Hypothalamus (tissue), 51 donors: ENCODE data around the gene ANKHD1.
A peak's percentile ranks its signal among the peaks of the same experiment; 100 is the strongest.

Experiments used
- DNase-seq, 51 donors: peaks; one replicate each; lab custom pipeline; 2025; lab: John Stamatoyannopoulos, UW

ANKHD1 gene

GRCh38 chr5:140502834-140503233 lies 101.2 kb downstream of the ANKHD1 start:
- DNase-seq, result no peak

DNA sequence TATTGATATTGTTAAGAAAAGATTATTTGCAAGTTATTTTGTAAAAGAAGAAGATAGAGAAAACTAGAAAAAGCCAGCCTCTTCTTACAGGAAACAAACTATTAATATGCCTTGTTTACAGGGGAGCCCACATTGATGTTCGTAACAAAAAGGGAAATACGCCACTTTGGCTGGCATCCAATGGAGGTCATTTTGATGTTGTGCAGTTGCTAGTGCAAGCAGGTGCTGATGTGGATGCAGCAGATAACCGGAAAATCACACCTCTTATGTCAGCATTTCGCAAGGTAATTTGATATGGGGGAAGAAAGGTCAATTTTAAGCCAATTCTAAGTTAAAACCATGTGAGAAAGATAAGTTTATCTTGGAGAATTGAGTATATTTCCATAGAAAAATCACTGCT lies 108.3 kb downstream of the ANKHD1 start:
- no peak for DNase-seq

- no peak for DNase-seq
Measured at GRCh38 chr5:140513124-140513523, 111.5 kb downstream of the ANKHD1 start.

DNA sequence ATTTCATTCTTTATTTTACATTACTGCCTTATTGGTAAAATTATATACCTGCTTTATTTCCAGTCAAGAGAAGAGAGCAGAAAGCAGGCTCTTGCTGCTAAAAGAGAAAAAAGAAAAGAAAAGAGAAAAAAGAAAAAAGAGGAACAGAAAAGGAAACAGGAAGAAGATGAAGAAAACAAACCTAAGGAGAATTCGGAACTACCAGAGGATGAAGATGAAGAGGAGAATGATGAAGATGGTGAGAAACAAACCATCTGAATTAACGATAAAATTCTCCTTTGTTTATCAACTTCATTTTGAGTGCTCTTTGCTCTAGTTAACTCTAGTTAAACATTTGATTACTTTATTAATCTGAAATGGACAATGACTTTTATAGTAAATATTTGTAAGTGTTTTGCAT lies 122.4 kb downstream of the ANKHD1 start:
- no peak for DNase-seq

GRCh38 chr5:140540227-140540626 lies 138.6 kb downstream of the ANKHD1 start:
- DNase-seq, result no peak

DNA sequence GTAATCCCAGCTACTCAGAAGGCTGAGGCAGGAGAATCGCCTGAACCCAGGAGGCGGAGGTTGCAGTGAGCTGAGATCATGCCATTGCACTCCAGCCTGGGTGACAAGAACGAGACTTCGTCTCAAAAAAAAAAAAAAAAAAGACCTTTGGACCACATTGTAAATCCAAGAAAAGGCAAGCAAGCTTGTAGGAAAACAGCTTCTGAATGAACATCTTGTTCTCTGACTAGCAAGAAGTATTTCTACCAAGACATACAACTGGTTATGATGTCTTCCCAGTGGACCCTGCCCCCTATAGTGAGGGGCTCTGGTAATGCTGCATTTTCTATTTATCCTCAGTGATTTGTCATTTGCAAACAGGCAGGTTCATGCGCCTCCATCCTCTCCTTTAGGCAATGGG lies 141.3 kb downstream of the ANKHD1 start:
- DNase-seq, result no peak

DNA sequence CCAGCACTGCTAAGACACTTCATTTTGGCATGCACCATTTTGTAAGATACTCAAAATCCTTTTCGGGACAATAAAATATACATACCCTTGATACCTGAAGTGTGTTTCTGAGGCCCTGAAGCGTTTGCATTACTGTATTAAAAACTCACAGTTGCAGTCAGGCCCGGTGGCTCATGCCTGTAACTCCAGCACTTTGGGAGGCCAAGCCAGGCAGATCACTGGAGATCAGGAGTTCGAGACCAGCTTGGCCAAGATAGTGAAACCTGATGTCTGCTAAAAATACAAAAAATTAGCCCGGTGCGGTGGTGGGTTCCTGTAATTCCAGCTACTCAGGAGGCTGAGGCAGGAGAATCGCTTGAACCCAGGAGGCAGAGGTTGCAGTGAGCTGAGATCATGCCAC lies 143.4 kb downstream of the ANKHD1 start:
- no peak for DNase-seq

- no peak for DNase-seq
Measured at GRCh38 chr5:140545606-140546005, 144.0 kb downstream of the ANKHD1 start.

DNA sequence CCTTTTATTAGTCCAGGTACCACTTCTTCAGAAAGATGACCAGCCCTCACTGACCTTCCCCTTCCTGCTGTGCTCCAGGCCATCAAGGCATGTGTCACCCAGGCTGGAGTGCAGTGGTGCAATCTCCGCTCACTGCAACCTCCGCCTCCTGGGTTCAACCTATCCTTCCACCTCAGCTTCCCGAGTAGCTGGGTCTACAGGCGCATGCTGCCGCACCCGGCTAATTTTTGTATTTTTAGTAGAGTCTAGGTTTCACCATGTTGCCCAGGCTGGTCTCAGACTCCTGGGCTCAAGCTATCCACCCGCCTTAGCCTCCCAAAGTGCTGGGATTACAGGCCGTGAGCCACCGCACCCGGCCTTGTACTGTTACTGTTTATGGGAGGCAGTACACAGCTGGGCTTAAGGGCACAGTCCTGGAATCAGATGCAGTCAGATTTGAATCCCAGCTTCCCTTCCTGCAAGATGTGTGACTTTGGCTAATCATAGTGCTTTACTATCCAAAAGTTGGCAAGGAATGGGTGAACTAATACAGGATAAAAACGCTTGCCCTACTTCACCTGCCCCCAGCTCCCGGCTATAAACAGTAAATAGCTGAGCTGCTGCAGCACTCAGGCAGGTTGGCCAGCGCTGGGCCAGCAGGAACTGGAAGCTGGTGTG lies 145.3 kb downstream of the ANKHD1 start:
- no peak for DNase-seq

DNA sequence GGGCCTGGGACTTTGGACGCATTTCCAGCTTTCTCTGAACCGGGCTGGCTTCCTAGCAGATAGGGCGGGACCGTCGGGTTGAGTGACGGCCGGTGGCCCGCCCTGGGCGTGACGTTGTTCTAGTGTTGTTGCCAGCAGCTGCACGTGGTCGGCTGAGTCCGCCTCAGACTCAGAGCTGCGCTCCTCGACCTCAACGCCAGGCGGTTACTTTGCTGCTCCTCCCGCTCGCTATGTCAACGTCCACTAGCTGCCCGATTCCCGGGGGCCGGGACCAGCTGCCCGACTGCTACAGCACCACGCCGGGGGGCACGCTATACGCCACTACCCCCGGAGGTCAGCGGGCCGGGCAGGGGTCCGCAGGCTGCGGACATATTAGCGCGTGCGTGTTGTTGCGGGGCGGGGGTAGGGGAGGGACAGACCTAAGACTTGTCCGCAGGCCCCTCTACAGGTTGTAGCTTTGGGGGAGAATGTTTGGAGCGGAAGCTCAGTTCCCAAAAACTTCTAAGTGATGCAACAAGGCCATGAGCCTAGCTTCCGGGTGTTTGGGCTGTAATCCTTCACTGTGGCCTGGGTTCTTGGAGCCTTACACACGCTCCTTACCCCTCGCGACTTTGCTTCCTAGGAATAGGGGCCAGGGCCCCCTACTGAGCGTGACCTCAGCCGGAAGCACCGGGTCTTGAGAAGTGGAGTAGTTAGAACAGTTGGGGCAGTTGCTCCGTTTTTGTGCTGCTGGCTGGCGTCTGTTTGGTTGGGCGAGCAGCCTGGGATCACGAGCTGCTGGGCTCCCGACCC lies 146.1 kb downstream of the ANKHD1 start, which contains the start of gene EIF4EBP3:
Gene EIF4EBP3, plus strand, starts transcription at position 155 of the 792 bp plus-strand sequence. Its CDS starts 76 bp downstream, at position 231.
- DNase-seq, result peak; percentile 41 to 99 (median 95)

DNA sequence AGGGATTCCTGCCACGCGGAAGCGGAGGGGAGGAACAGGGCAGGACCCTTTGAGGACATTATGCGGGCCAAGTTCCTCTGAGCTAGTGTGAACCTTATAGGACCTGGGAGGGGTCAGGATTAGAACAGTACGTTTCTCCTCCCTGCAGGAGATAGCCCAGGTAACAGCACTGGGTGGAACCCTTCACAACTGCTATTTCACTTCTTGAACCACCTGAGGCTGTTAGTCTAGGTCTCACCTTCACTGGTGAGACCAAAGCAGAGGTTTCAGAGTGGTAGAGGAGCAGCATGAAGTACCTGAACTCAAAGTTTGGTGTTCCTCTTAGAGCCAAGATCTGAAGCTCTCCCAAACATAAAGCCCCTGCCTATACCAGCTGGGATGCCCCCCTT lies 146.7 kb downstream of the ANKHD1 start:
- no peak for DNase-seq

DNA sequence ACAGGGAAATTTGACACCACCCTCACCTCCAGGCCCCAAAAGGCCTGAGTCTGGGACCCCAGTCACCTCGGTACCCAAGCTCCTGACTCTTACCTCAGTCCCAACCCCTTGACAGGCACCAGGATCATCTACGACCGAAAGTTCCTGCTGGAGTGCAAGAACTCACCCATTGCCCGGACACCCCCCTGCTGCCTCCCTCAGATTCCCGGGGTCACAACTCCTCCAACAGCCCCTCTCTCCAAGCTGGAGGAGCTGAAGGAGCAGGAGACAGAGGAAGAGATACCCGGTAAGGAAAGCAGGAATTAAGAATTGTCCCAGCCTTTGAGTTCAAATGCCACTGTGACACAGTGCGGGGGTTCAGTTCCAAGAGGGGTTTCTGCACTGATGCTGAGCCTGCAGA lies 147.2 kb downstream of the ANKHD1 start:
- DNase-seq, result no peak

DNA sequence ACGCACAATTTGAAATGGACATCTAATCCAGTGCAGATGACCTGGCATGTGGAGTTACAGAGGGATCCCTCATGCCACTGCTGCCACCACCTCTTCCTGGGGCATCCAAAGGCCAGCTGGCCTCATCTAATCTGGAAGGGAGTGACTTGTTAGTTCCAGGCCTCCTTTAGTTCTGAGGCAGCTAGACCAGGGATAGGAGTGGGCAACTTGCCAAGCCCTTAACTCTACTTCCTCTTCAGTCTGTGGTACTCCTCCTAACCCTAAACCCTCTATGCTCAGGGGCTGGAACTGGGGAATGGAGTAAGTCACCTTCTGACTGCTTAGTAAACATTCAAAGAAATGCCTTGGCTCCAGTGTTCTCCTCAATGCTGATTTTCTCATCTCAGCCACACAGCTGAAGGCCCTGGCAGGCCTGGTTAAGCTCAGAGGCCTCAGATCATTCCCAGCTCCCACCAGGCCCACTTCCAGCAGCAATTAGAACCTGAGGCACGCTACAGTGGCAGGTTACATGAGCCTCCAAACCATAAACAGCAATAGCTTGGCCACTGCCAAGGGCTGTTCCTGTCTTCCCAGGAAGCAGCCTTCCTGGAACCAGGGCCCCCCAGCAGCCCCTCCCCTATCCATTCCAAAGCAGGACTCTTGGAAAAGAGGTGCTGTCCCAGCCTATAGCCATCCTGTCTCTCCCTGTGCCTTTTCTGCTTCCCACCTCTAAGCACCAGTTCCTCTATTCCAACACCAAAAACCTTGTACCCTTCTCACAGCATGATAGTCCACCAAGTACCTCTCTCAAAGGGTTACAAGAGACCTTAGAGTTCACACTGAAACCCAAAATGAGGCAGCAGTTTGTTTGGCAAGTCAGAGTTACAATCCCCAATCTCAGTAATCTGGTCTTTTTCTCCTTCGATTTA lies 147.9 kb downstream of the ANKHD1 start:
- DNase-seq, result peak in 10 of 51 donors; percentile 6 to 34 (median 12)

- peak in 1 of 51 donors; percentile 13 for DNase-seq
Measured at GRCh38 chr5:140550147-140551079, 148.8 kb downstream of the ANKHD1 start.

DNA sequence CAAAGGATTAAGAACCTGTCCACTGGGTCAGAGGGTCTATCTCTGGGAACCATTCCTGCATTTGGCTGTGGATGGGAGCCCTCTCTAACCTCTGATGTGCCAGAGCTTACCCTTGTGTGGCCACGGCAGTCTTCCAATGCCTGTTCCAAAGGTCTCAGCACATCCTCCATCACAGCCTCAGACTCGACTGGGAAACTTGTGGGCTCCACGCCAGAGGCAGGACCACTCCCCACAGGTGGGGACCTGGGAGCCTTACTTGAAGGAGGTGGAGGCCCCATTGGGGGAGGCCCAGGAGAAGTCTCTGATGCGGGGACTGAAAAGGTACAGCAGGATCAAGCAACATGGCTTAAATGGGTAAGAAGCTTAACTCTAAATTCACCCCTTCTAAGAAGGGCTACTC lies 150.2 kb downstream of the ANKHD1 start:
- DNase-seq, result no peak

- DNase-seq, result no peak
Measured at GRCh38 chr5:140553657-140554056, 152.0 kb downstream of the ANKHD1 start.

DNA sequence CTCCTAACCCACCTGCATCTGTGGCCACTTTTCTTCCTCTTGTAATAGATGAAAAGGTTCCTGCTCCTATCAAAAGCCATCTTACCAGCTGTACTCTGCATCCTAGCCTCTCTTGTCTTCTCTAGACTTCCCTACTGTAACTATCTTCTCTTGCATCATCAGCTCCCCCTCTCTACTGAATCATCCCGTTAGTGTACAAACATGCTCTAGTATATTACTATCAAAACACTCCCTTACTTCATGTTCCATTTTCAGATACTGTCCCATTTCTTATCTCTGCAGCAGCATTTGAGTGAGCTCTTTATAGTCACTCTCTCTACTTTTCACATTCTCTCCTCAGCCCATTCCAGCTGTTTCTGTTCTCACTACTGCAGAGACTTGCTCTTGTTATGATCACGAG lies 152.8 kb downstream of the ANKHD1 start:
- no peak for DNase-seq

GRCh38 chr5:140555747-140556312 lies 154.2 kb downstream of the ANKHD1 start:
- no peak for DNase-seq

DNA sequence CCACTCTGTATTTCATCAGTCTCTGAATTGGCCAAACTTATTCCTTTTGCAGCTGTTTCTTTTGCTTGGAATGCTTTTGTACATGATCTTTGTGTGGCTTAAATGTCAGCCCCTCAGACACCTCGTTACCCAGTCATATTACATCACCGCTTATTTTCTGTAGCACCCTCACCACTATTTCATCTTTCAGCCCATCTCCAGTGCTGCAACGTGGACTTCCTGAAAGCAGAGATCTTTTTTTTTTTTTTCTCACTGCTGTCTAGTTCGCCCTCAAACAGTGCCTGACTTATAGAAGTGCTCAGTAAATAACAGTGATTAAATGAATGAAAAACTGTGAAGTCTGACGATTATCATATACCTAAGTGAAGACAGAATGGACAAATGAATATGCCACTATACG lies 154.8 kb downstream of the ANKHD1 start:
- DNase-seq, result no peak
